ENCODE measurements around the gene CLEC16A.

GRCh38 chr16:10935226-10935915, 9.0 kb upstream of the CLEC16A start:
- TF ChIP-seq CTCF (IDR thresholded peaks at IDR 0.05) (no peak), POLR2A (IDR thresholded peaks at IDR 0.05) (no peak)
